CD4-positive, alpha-beta T cell (primary cell): ENCODE results near the gene MYDGF. TPM values are rescaled to one million over a fixed set of nuclear protein-coding genes. Genes with fewer than 3 reads are reported as not detected.

ENCODE experiments used
- ATAC-seq: fragments of 200-7000 bp; cut with Tn5 transposase; one replicate; pipeline ENCODE4 v1.10.0; 2022; ENCODE audit warnings: mild to moderate bottlenecking; ENCODE audit not compliant: poor library complexity
- CTCF ChIA-PET: fragments of 350-600 bp; sonication (Branson Sonifier 250); formaldehyde crosslinking; loops from one replicate; lab custom pipeline; 2021; ENCODE audit warnings: antibody characterized with exemption, inconsistent platforms; lab: Charles Lee
- POLR2A ChIA-PET: fragments of 350-600 bp; sonication (Branson Sonifier 250); formaldehyde crosslinking; loops from one replicate; lab custom pipeline; 2021; ENCODE audit warnings: antibody characterized with exemption, inconsistent platforms; lab: Charles Lee
- DNase-seq, 14 experiments: peaks; one replicate each; pipeline ENCODE4 v3.0.0-alpha.2; 2013 to 2020; ENCODE audit warnings: mixed read lengths in 2 of 14
- H3K27ac ChIP-seq, 2 donors: one replicate each; pipeline versions ENCODE4 v1.5.1 to v1.7.0; 2013; ENCODE audit warnings: low read length in 2 of 2, low read depth in 1 of 2, mild to moderate bottlenecking in 1 of 2
- H3K27me3 ChIP-seq, 2 experiments: 1 replicate in 1 of 2; 2 replicates in 1 of 2; pipeline versions ENCODE4 v1.6.1 to v1.7.0; 2013; ENCODE audit warnings: low read length in 2 of 2, control low read depth in 1 of 2, mild to moderate bottlenecking in 1 of 2, moderate library complexity in 1 of 2; ENCODE audit not compliant: insufficient read depth in 2 of 2, control insufficient read depth in 1 of 2
- H3K36me3 ChIP-seq: one replicate; pipeline ENCODE4 v1.6.1; 2013; ENCODE audit warnings: low read length, control low read depth; ENCODE audit not compliant: insufficient read depth
- H3K4me1 ChIP-seq: one replicate; pipeline ENCODE4 v1.6.1; 2013; ENCODE audit warnings: low read length, control low read depth; ENCODE audit not compliant: insufficient read depth
- H3K4me3 ChIP-seq: one replicate; pipeline ENCODE4 v1.5.1; 2013; ENCODE audit warnings: mild to moderate bottlenecking, low read length, moderate library complexity
- H3K9me3 ChIP-seq, 2 experiments: 1 replicate in 1 of 2; 2 replicates in 1 of 2; pipeline versions ENCODE4 v1.6.1 to v1.7.0; 2013; ENCODE audit warnings: low read length in 2 of 2, mild to moderate bottlenecking in 2 of 2, control low read depth in 1 of 2, moderate library complexity in 1 of 2; ENCODE audit not compliant: control insufficient read depth in 1 of 2, insufficient read depth in 1 of 2
- H3K27ac Mint-ChIP-seq: one replicate; pipeline ENCODE4 v1.8.0; 2020; ENCODE audit warnings: mixed read lengths
- H3K27me3 Mint-ChIP-seq: one replicate; pipeline ENCODE4 v1.8.0; 2021; ENCODE audit warnings: mixed read lengths
- H3K36me3 Mint-ChIP-seq: one replicate; pipeline ENCODE4 v1.8.0; 2021; ENCODE audit warnings: low read depth, mixed read lengths
- H3K4me1 Mint-ChIP-seq: one replicate; pipeline ENCODE4 v1.8.0; 2021; ENCODE audit warnings: low read depth, mixed read lengths
- H3K4me3 Mint-ChIP-seq: one replicate; pipeline ENCODE4 v1.8.0; 2020; ENCODE audit warnings: mild to moderate bottlenecking, mixed read lengths
- H3K9me3 Mint-ChIP-seq: one replicate; pipeline ENCODE4 v1.8.0; 2020; ENCODE audit warnings: mixed read lengths
- CTCF ChIP-seq: fragments of 200-600 bp; IDR thresholded peaks from one replicate; pipeline ENCODE4 v1.8.0; 2022; ENCODE audit warnings: antibody characterized with exemption, mild to moderate bottlenecking
- intact Hi-C, 2 experiments: fragments of 100-400 bp; cut with DNase I in 1 of 2; cut with micrococcal nuclease in 1 of 2; formaldehyde crosslinking; loops; one replicate each; pipeline versions ENCODE4 v1.15.1 to v1.9.0; 2023 to 2025; cut with DNase I, micrococcal nuclease
- total RNA-seq, 174 experiments: library from RNA in 2 of 174; stranded (reverse) in 2 of 174; gene quantifications; one replicate each; pipeline ENCODE4 v1.2.3 and lab custom pipeline; 2021 to 2026

MYDGF gene
- total RNA-seq, 2 experiments from 2014 or later: 22.0 to 23.0 TPM

- Mint-ChIP-seq H3K9me3 (no peaks in the 10 kb centered on the region), H3K27ac (no peak overlapping the region), H3K4me1 (no peaks in the 10 kb centered on the region), H3K27me3 (no peaks in the 10 kb centered on the region), H3K36me3 (peaks cover 67% of the 10 kb centered on the region), H3K4me3 (no peak overlapping the region)
- no peak for ATAC-seq
- TF ChIP-seq CTCF: no peak
- peaks cover 7% of the 10 kb centered on the region for H3K4me1 ChIP-seq
- no peaks in the 10 kb centered on the region for H3K9me3 ChIP-seq
- intact Hi-C loops: no loop called here
- H3K4me3 ChIP-seq: no peak overlapping the region
- ChIA-PET CTCF (no interaction called here), POLR2A (no interaction called here)
- H3K27ac ChIP-seq: no peak overlapping the region
- DNase-seq: no peak
- H3K36me3 ChIP-seq: peaks cover 73% of the 10 kb centered on the region
- H3K27me3 ChIP-seq: no peaks in the 10 kb centered on the region
These were observed 43.9 kb upstream of the MYDGF start for GRCh38 chr19:4714016-4714415.

- no peaks in the 10 kb centered on the region for H3K9me3 ChIP-seq
- ATAC-seq (no peak), DNase-seq (no peak)
- no peaks in the 10 kb centered on the region for H3K27me3 Mint-ChIP-seq
- no peak overlapping the region for H3K27ac ChIP-seq
- no peak for TF ChIP-seq CTCF
- intact Hi-C loops: no loop called here
- no peak overlapping the region for H3K27ac Mint-ChIP-seq
- no peak overlapping the region for H3K4me3 ChIP-seq
- H3K4me3 Mint-ChIP-seq: no peak overlapping the region
- peaks cover 7% of the 10 kb centered on the region for H3K4me1 ChIP-seq
- peaks cover 70% of the 10 kb centered on the region for H3K36me3 ChIP-seq
- ChIA-PET CTCF (no interaction called here), POLR2A (interaction anchor here (0.6 kb wide), 1 partner anchor 918 kb away, joined by 3 read pairs; no protein-coding TSS in a partner anchor)
- H3K36me3 Mint-ChIP-seq: peaks cover 67% of the 10 kb centered on the region
- no peaks in the 10 kb centered on the region for H3K27me3 ChIP-seq
- no peaks in the 10 kb centered on the region for H3K9me3 Mint-ChIP-seq
- H3K4me1 Mint-ChIP-seq: no peaks in the 10 kb centered on the region
These were observed 43.3 kb upstream of the MYDGF start for GRCh38 chr19:4713384-4713951.

- intact Hi-C loops: no loop called here
- H3K4me3 Mint-ChIP-seq: no peak overlapping the region
- peaks cover 67% of the 10 kb centered on the region for H3K36me3 Mint-ChIP-seq
- H3K27ac Mint-ChIP-seq: no peak overlapping the region
- Histone ChIP-seq H3K9me3 (no peaks in the 10 kb centered on the region), H3K4me3 (no peak overlapping the region), H3K36me3 (peaks cover 63% of the 10 kb centered on the region), H3K4me1 (peaks cover 7% of the 10 kb centered on the region), H3K27me3 (no peaks in the 10 kb centered on the region), H3K27ac (no peak overlapping the region)
- no peaks in the 10 kb centered on the region for H3K9me3 Mint-ChIP-seq
- no peak for TF ChIP-seq CTCF
- H3K27me3 Mint-ChIP-seq: no peaks in the 10 kb centered on the region
- no peaks in the 10 kb centered on the region for H3K4me1 Mint-ChIP-seq
- CTCF ChIA-PET: no interaction called here
- DNase-seq (no peak), ATAC-seq (no peak)
- POLR2A ChIA-PET: interaction anchor here (0.6 kb wide), 1 partner anchor 918 kb away, joined by 3 read pairs; no protein-coding TSS in a partner anchor
These were observed 42.6 kb upstream of the MYDGF start for GRCh38 chr19:4712771-4713170.
